GM19351 (cell line): ENCODE results near the gene GPR162.
"Not testable (repeated sequence)": the region's sequence is repeated elsewhere in the genome, so short reads cannot be mapped to it uniquely, and the experiment has no call there.

Experiments used
- ATAC-seq: cut with Tn5 transposase; IDR thresholded peaks from one replicate; pipeline ENCODE4 v1.9.1; 2021; ENCODE audit warnings: mild to moderate bottlenecking, moderate library complexity; ENCODE audit not compliant: unreplicated experiment

The GPR162 gene

GRCh38 chr12:6871052-6871957, 49.7 kb downstream of the GPR162 start:
- no peak for ATAC-seq

- peak; percentile 38 for ATAC-seq
Observed at GRCh38 chr12:6872073-6873048, 50.7 kb downstream of the GPR162 start.

- peak; percentile 80 for ATAC-seq
Observed at GRCh38 chr12:6873094-6874014, 51.7 kb downstream of the GPR162 start, which contains the start of gene SPSB2. TSS of gene SPSB2 (minus strand) at chr12:6873303. CDS start at chr12:6872901, 402 bp downstream.

GRCh38 chr12:6874015-6874368, 52.4 kb downstream of the GPR162 start:
- not testable (repeated sequence) for ATAC-seq
